GM18867 (cell line): ENCODE results near the gene MCU.
A peak's percentile ranks its signal among the peaks of the same experiment; 100 is the strongest.
"Not testable (repeated sequence)": the region's sequence is repeated elsewhere in the genome, so short reads cannot be mapped to it uniquely, and the experiment has no call there.

Experiments
- ATAC-seq: cut with Tn5 transposase; IDR thresholded peaks from one replicate; pipeline ENCODE4 v1.9.1; 2021; ENCODE audit warnings: mild to moderate bottlenecking, moderate library complexity; ENCODE audit not compliant: unreplicated experiment

Gene MCU

DNA sequence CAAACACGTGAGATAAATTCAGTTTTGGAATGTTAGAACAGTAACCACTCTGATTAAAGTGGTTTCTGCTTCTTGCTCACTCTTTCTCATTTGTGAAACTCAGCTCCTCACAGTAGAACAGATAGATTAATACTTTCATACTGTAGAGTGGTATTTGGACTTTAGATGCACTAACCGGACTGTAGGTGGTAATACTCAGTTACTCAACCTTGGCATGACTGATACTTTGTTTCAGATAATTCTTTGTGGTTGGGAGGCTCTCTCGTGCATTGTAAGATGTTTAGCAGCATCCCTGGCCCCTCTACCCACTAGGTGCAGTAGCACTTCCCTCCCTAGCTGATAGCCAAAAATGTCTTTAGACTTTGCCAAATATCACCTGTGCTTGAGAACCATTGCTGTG lies 37.6 kb downstream of the MCU start:
- ATAC-seq = peak; percentile 82

DNA sequence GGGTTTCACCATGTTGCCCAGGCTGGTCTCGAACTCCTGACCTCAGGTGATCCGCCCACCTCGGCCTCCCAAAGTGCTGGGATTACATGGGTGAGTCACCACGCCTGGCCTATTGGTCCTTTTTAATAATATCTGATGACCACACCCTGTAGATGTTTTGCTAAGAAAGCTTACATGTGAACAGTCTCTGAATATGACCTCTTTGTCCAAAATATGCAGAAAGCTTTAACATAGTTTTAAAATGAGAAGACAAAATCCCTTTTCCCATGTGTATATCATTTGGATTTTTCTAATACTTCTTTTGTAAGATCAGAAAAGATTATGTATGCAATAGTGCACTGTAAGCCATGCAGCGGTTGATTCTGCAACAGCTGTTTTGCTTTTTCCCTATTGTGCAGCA lies 38.5 kb downstream of the MCU start:
- ATAC-seq = no peak

DNA sequence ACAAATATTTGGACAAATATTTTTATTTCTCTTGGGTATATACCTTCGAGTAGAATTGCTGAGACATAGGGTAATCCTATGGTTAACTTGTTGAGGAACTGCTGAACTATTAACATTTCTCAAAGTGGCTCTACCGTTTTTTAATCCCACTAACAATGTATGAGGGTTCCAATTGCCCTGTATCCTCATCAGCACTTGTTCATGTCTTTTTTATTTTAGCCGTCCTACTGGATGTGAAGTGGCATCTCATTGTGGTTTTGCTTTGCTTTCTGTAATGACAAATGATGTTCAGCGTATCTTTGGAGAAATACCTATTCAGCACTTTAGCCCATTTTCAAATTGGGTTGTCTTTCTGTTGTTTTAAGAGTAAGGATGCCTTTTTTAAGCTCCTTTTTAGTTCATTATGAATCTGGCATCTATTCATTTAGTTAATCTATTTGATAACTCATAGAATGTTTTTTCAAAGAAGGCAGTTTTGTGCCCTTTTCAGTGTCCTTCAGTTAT lies 40.0 kb downstream of the MCU start:
- ATAC-seq = no peak

DNA sequence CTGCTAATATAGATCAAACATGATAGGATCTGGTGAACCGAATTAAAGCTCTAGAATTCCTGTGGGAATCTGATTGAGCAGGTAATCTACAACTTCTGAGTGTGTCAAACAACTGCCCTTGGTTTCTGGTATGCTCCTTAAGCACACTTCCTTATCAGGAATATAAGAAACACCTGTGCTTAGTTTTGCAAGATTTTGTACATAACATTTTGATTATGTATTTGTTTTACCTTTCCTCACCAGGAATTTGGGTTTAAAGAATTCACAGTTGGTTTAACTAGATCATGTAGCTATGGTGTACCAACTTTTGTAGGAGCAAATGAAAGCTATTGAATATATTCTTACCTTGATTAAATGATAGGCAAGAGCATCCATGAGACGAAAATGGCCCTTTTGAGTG lies 40.6 kb downstream of the MCU start:
- no peak for ATAC-seq

GRCh38 chr10:72733989-72734388 lies 42.0 kb downstream of the MCU start:
- no peak for ATAC-seq

GRCh38 chr10:72735288-72735936 lies 43.5 kb downstream of the MCU start:
- ATAC-seq = no peak

GRCh38 chr10:72736176-72736827 lies 44.4 kb downstream of the MCU start:
- no peak for ATAC-seq

- no peak for ATAC-seq
Observed at GRCh38 chr10:72736828-72737220, 44.9 kb downstream of the MCU start.

GRCh38 chr10:72737357-72737756 lies 45.4 kb downstream of the MCU start:
- not testable (repeated sequence) for ATAC-seq

- no peak for ATAC-seq
Observed at GRCh38 chr10:72738486-72738885, 46.5 kb downstream of the MCU start.

DNA sequence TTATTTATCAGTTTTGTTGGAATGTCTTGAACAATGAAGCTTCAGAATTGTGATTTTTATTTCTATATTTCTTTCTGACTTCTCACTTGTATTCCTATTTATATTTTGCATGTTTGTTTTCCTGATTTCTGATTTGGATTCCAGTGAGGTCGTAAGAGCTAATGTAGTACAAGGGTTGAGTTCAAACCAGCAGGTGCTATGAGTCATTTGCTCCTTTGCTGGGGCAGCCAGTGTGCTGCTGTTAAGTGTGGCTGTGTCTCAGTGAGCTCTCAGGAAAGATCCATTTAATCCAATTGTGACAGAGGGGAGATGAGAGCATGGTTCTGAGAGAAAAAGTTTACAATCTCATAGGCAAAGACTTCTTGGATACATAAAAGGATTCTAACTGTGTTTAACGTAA lies 48.6 kb downstream of the MCU start:
- no peak for ATAC-seq

DNA sequence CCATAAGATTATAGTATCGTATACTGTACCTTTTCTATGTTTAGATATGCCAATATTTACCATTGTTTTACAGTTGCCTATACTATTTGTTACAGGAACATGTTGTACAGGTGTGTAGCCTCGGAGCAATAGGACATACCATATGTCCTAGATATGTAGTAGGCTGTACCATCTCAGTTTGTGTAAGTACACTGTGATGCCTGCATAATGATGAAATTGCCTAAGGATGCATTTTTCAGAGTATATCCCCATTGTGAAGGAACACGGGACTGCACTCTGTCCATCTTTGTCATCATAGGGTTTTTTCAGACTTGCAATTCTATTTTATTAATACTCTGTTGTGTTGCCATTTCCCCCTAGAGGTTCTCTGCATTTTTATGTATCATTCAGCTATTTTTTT lies 50.1 kb downstream of the MCU start:
- ATAC-seq = no peak

DNA sequence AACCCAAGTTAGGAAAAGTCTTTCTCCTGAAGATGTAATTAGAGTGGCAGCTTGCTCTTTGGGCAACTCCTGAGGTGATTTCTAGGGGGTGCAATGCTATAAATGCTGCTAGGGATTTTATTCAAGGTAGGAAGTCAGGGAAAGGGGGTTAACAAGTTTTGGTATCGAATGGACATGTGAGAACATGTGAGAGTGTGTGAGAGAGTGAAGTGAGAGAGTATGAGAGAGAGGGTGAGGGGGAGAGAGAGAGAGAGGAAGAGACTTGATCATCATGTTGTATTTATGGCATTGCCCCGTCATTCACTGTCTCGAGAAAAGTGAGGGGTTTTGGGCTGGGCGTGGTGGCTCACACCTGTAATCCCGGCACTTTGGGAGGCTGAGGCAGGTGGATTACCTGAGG lies 50.9 kb downstream of the MCU start:
- no peak for ATAC-seq

GRCh38 chr10:72744566-72744965 lies 52.6 kb downstream of the MCU start:
- ATAC-seq = no peak

DNA sequence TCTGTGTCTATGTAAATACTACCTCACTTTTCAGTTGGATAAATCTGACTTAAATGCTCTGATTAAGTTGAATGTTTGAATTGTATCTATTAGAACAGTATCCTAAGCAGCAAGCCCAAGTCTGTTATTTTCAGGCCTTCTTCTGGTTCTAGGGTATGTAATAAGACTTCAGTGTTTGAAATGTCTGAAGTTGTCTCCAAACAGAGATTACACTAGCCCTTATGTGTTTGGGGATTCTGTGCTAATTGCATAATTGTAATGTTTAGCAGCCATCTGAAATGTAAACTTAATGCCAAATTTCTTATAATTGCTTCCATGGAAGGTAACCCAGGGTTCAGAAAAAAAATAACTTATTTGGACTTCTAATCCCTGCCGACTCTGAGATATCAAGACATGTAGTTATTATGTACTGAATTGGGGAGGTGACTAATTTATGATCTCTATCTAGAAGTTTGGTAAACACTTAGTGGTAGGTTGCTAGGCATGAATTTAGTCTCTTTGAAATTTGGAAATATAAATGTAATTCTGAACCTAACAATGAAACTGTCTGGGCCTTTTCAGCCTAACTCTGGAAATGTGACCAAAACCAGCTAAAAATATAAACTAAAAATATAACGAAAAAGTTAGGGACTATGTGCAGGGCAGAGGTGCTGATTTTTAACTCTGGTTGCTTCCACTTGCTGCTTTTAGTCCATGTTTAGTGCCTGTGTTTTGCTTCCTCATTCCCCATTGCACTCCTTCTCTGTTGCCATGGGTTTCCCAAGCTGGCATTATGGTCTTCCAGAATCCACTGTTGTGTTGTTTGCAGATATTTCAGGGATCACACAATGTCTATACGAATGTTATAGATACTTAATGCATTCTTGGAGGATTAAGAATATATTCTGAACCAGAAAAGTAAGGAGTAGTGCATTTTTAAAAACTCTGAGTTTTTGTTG lies 54.8 kb downstream of the MCU start:
- ATAC-seq = no peak

- ATAC-seq = no peak
Observed at GRCh38 chr10:72747521-72747920, 55.6 kb downstream of the MCU start.

DNA sequence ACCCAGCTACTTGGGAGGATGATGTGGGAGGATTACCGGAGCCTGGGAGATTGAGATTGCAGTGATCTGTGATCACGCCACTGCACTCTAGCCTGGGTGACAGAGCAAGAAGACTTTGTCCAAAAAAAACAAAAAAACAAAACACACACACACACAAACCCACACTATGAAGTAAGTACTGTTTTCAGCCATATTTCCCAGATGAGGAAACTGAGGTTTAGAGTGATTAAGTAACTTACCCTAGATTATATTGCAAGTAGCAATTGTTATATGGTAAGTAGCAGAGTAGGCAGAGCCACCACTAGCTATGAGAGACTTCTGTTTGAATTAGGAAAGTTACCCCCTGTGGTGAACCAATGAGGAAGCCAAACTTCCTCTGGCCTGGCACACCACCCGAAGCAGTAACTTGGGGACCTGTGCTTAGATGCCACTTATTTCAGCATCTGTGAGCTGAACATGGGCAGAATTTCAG lies 61.9 kb downstream of the MCU start:
- no peak for ATAC-seq

- no peak for ATAC-seq
Observed at GRCh38 chr10:72754275-72755032, 62.5 kb downstream of the MCU start.

- no peak for ATAC-seq
Observed at GRCh38 chr10:72756674-72757385, 64.9 kb downstream of the MCU start.

GRCh38 chr10:72757732-72758131 lies 65.8 kb downstream of the MCU start:
- no peak for ATAC-seq
